HFFc6 (cell line): ENCODE data around the gene TXNDC15. TPM values are rescaled to one million over a fixed set of nuclear protein-coding genes. Genes with fewer than 3 reads are reported as not detected.

ENCODE experiments used
- DNase-seq: peaks from one replicate; pipeline ENCODE4 v3.0.0-alpha.2; 2018
- H3K27ac Mint-ChIP-seq: 2 replicates; pipeline ENCODE4 v1.8.0; 2020; ENCODE audit warnings: mild to moderate bottlenecking, mixed read lengths
- H3K27me3 Mint-ChIP-seq: 2 replicates; pipeline ENCODE4 v1.8.0; 2021; ENCODE audit warnings: mild to moderate bottlenecking, moderate library complexity, mixed read lengths; ENCODE audit not compliant: insufficient read depth
- H3K36me3 Mint-ChIP-seq: 2 replicates; pipeline ENCODE4 v1.8.0; 2021; ENCODE audit warnings: low read depth, mixed read lengths
- H3K4me1 Mint-ChIP-seq: 2 replicates; pipeline ENCODE4 v1.8.0; 2020; ENCODE audit warnings: low read depth, mixed read lengths
- H3K4me3 Mint-ChIP-seq: 2 replicates; pipeline ENCODE4 v1.8.0; 2020; ENCODE audit warnings: mild to moderate bottlenecking, moderate library complexity, mixed read lengths
- H3K9me3 Mint-ChIP-seq: 2 replicates; pipeline ENCODE4 v1.8.0; 2020; ENCODE audit warnings: mild to moderate bottlenecking, mixed read lengths
- total RNA-seq, 6 experiments: library from RNA; stranded (reverse); fragmentation: NEBNext Ultra II Directional; extraction: Animal tissue kit (Norgen Biotek cat#: 25700); gene quantifications; 2 replicates in 1 of 6; 3 replicates in 5 of 6; pipeline ENCODE4 v1.2.3, GENCODE V29; 2021
- TF ChIP-seq, protein P1 (sequence below): fragments of 200-600 bp; sonication (generic); IDR thresholded peaks from 2 replicates; pipeline ENCODE4 v1.5.0; 2021; ENCODE audit warnings: antibody characterized with exemption, mild to moderate bottlenecking

The TXNDC15 gene
- total RNA-seq, 6 experiments from 2014 or later = 106 to 127 (median 125) TPM

DNA sequence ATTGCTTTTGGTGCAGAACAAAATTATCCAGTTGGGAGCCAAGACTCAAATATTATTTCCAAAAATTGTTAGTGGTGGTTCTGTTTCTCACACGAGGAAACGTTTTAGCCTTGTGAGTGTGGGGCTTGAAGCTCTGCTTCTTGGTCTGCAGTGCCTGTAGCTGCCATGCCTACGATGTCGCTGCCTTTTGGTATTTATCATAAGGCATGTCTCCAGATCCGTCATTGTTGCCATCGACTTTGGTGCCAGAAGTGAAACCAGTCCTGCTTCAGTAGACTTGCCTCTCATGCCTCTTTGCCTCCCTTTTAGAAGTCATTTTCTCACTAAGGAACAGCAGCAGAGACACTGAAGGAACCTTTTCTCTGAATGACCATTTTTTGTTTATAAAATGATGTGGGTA is 63.9 kb downstream of the TXNDC15 start:
- no peak overlapping the region for H3K4me3 Mint-ChIP-seq
- no peaks in the 10 kb centered on the region for H3K9me3 Mint-ChIP-seq
- TF ChIP-seq, protein P1, sequence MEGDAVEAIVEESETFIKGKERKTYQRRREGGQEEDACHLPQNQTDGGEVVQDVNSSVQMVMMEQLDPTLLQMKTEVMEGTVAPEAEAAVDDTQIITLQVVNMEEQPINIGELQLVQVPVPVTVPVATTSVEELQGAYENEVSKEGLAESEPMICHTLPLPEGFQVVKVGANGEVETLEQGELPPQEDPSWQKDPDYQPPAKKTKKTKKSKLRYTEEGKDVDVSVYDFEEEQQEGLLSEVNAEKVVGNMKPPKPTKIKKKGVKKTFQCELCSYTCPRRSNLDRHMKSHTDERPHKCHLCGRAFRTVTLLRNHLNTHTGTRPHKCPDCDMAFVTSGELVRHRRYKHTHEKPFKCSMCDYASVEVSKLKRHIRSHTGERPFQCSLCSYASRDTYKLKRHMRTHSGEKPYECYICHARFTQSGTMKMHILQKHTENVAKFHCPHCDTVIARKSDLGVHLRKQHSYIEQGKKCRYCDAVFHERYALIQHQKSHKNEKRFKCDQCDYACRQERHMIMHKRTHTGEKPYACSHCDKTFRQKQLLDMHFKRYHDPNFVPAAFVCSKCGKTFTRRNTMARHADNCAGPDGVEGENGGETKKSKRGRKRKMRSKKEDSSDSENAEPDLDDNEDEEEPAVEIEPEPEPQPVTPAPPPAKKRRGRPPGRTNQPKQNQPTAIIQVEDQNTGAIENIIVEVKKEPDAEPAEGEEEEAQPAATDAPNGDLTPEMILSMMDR = no peak
- no peaks in the 10 kb centered on the region for H3K4me1 Mint-ChIP-seq
- no peak overlapping the region for H3K27ac Mint-ChIP-seq
- no peak for DNase-seq
- H3K36me3 Mint-ChIP-seq = peaks cover 6% of the 10 kb centered on the region
- no peaks in the 10 kb centered on the region; the same call in 1 of the 2 replicates for H3K27me3 Mint-ChIP-seq

DNA sequence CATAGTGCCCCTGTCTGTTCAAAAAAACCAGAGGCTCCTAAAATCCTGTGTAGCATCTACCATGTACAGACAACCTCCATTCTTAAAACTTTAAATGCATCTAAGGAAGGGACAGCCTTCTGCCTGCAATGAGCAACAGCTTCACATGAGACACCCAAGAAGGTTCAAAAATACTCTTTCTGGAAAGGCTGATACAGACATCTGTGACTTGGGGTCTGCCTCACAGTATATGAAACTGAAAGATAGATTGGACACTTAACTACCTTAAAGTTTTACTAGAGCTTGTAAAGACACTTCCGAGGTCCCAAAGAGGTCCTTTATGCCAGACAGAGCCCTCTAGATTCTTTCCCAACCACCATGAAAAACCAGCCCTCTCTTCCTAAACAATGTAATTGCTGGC is 65.3 kb downstream of the TXNDC15 start:
- Mint-ChIP-seq H3K9me3 (no peaks in the 10 kb centered on the region), H3K36me3 (peaks cover 6% of the 10 kb centered on the region), H3K4me1 (no peaks in the 10 kb centered on the region), H3K27ac (no peak overlapping the region), H3K27me3 (no peaks in the 10 kb centered on the region; the same call in 1 of the 2 replicates), H3K4me3 (no peak overlapping the region)
- TF ChIP-seq, protein P1 = no peak
- DNase-seq = no peak

DNA sequence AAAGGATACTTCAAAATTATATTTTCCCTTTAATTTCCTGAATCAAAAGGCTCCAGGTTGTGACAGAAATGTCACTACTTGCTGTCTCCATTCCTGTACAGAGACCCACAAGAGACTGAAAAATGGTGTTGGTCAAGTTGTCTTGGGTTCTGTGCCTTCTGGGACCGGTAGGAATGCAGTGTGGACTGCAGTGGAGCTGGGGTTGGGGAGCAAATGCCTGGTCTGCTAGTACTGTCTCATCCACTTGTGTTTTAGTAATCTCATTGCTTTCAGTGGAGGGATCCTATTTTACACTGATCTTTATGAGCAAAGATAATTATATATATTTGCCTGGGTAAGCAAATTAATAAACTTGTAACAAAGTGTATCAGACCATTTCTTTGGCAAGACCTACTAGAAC is 69.4 kb downstream of the TXNDC15 start:
- H3K27me3 Mint-ChIP-seq = no peaks in the 10 kb centered on the region; the same call in 1 of the 2 replicates
- H3K27ac Mint-ChIP-seq = no peak overlapping the region
- H3K9me3 Mint-ChIP-seq = no peaks in the 10 kb centered on the region
- H3K4me1 Mint-ChIP-seq = peaks cover under 1% of the 10 kb centered on the region; the same call in 1 of the 2 replicates
- DNase-seq = no peak
- H3K4me3 Mint-ChIP-seq = no peak overlapping the region
- H3K36me3 Mint-ChIP-seq = peaks cover 6% of the 10 kb centered on the region
- TF ChIP-seq, protein P1 = no peak

DNA sequence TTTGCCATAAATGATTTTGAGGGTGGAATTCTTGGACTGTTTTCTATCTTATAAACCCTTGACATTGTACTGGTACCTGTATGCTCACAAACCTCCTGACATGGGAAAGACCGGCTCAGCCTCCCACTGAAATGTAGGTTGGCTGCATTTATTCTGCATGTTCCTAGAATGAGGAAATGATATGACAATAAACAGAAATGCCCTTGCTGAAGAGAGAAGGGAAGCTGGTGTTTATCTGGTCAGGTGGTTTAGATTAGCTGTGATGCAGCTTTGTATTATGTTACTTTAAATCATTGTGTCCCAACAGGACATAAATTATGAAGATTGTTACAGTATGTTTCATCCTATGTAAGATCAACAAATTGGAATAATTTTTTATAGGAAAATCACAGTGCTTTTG is 70.5 kb downstream of the TXNDC15 start:
- DNase-seq = no peak
- Mint-ChIP-seq H3K27me3 (no peaks in the 10 kb centered on the region; the same call in 1 of the 2 replicates), H3K36me3 (peaks cover 6% of the 10 kb centered on the region), H3K4me1 (peaks cover 7% of the 10 kb centered on the region), H3K4me3 (no peak overlapping the region), H3K27ac (no peak overlapping the region), H3K9me3 (no peaks in the 10 kb centered on the region)
- TF ChIP-seq, protein P1 = no peak

DNA sequence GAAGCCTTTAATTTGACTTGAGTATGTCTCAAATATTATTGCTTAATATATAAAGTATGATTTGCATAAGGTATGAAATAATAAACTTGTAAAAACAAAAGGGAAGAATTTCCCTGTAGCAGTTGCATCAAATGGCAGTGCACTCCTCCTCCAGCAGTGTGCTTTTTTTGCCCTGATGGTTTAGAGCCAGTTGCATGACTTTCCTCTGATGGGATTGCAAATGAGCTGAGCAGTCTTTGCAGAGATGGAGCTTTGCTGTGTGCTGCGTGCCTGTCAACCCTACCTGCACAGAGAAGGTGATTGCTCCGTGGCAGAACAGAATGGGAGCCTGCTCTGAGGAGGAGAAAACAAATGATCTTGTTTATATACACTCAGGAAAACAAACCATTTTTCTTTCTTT is 70.9 kb downstream of the TXNDC15 start:
- H3K9me3 Mint-ChIP-seq = no peaks in the 10 kb centered on the region
- no peak for DNase-seq
- TF ChIP-seq, protein P1 = no peak

DNA sequence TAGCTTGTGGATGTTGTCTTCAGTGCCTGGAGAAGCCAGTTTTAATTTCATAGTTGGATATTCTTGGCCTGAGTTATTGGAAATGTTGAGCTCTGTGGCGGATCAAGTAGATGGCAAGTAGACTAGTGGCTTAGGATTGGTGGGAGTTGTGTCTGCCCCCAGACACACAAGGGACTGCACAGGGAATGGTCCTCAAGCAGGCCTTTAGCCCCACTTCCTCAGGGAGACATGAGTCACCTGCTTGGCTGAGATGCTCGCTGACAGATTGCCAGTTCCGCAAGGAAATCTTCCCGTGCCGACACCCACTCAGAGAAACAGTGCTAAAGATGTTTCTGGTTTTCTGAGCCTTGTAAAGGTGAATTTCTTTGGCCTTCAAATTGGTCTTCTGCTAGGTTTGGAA is 74.7 kb downstream of the TXNDC15 start:
- Mint-ChIP-seq H3K27me3 (no peaks in the 10 kb centered on the region; the same call in 1 of the 2 replicates), H3K36me3 (no peaks in the 10 kb centered on the region), H3K9me3 (no peaks in the 10 kb centered on the region; the same call in 1 of the 2 replicates), H3K27ac (no peak overlapping the region), H3K4me3 (no peak overlapping the region), H3K4me1 (peaks cover 7% of the 10 kb centered on the region)
- DNase-seq = no peak
- TF ChIP-seq, protein P1 = no peak

More for the DNA sequence above, 70.9 kb downstream of the TXNDC15 start:
- peaks cover 7% of the 10 kb centered on the region for H3K4me1 Mint-ChIP-seq
- no peaks in the 10 kb centered on the region; the same call in 1 of the 2 replicates for H3K27me3 Mint-ChIP-seq
- H3K4me3 Mint-ChIP-seq = no peak overlapping the region
- H3K36me3 Mint-ChIP-seq = peaks cover 6% of the 10 kb centered on the region
- no peak overlapping the region for H3K27ac Mint-ChIP-seq
